Spleen (tissue), 7 donors: ENCODE data around the gene KL.

Experiments used
- CTCF ChIP-seq, 11 experiments: fragments of 200-600 bp in 7 of 11; fragments of 450-650 bp in 4 of 11; sonication (generic) in 4 of 11; IDR thresholded peaks in 8 of 11; conservative IDR thresholded peaks in 3 of 11; 1 replicate in 7 of 11; 2 replicates in 4 of 11; pipeline versions ENCODE4 v1.4.0 to v1.8.0; 2016 to 2021; ENCODE audit warnings: antibody characterized with exemption in 11 of 11, inconsistent platforms in 4 of 11, mild to moderate bottlenecking in 1 of 11
- POLR2A ChIP-seq, 3 donors: fragments of 450-650 bp; IDR thresholded peaks; one replicate each; pipeline ENCODE4 v1.5.1; 2017; ENCODE audit warnings: antibody characterized with exemption in 3 of 3, mild to moderate bottlenecking in 1 of 3
- donor health status: DM: no; HTN: no; CAD: no; lungs with moderate emphysema.
- donor health status: DM: no; HTN: no; CAD: no.
- donor health status: DM: no; HTN: no; CAD: no.

GRCh38 chr13:33103457-33103856 lies 87.2 kb downstream of the KL start:
- TF ChIP-seq CTCF (IDR thresholded peaks at IDR 0.05 in 8 of 11, conservative IDR thresholded peaks at IDR 0.05 in 3 of 11) (no peak), POLR2A (IDR thresholded peaks at IDR 0.05) (no peak)
